Keratinocyte (primary cell): ENCODE measurements around the gene SRD5A1. TPM values are rescaled to one million over a fixed set of nuclear protein-coding genes. Genes with fewer than 3 reads are reported as not detected.

ENCODE experiments used
- DNase-seq: peaks from one replicate; pipeline ENCODE4 v3.0.0-alpha.2; 2011; ENCODE audit warnings: low read depth, missing footprints, low spot score
- FAIRE-seq: peaks from 2 replicates; lab custom pipeline; 2011; peaks lifted over from hg19 to GRCh38; lab: Jason Lieb, UNC
- H2AFZ ChIP-seq: 2 replicates; pipeline ENCODE4 v1.6.0; 2012; ENCODE audit warnings: low read length, control low read depth, inconsistent platforms; ENCODE audit not compliant: control insufficient read depth
- H3K27ac ChIP-seq: 2 replicates; pipeline ENCODE4 v1.5.1; 2011; ENCODE audit warnings: low read length; ENCODE audit not compliant: control insufficient read depth, insufficient read depth
- H3K27me3 ChIP-seq: 3 replicates; pipeline ENCODE4 v1.6.0; 2011; ENCODE audit warnings: low read length; ENCODE audit not compliant: control insufficient read depth, insufficient read depth; ENCODE audit errors: extremely low read depth
- H3K36me3 ChIP-seq, 2 experiments: 2 replicates in 1 of 2; 3 replicates in 1 of 2; pipeline ENCODE4 v1.5.1; 2011; ENCODE audit warnings: low read length in 2 of 2, mild to moderate bottlenecking in 1 of 2; ENCODE audit not compliant: control insufficient read depth in 2 of 2, insufficient read depth in 2 of 2; ENCODE audit errors: extremely low read depth in 1 of 2
- H3K4me1 ChIP-seq: 3 replicates; pipeline ENCODE4 v1.5.1; 2011; ENCODE audit warnings: low read length; ENCODE audit not compliant: control insufficient read depth, insufficient read depth; ENCODE audit errors: extremely low read depth
- H3K4me2 ChIP-seq: 3 replicates; pipeline ENCODE4 v1.6.0; 2011; ENCODE audit warnings: low read depth, low read length; ENCODE audit not compliant: control insufficient read depth, insufficient read depth; ENCODE audit errors: extremely low read depth
- H3K4me3 ChIP-seq, 3 experiments: fragments of 200-600 bp in 1 of 3; sonication (generic) in 1 of 3; 2 replicates in 2 of 3; 3 replicates in 1 of 3; pipeline ENCODE4 v1.5.1; 2011 to 2016; ENCODE audit warnings: low read length in 3 of 3, mild to moderate bottlenecking in 3 of 3, control low read depth in 2 of 3, inconsistent platforms in 1 of 3, low read depth in 1 of 3, mixed read lengths in 1 of 3, mixed run types in 1 of 3, moderate library complexity in 1 of 3; ENCODE audit not compliant: control insufficient read depth in 2 of 3, insufficient read depth in 2 of 3; ENCODE audit errors: extremely low read depth in 1 of 3
- H3K79me2 ChIP-seq: 2 replicates; pipeline ENCODE4 v1.6.0; 2012; ENCODE audit warnings: low read length; ENCODE audit not compliant: control insufficient read depth, insufficient read depth
- H3K9ac ChIP-seq: 3 replicates; pipeline ENCODE4 v1.6.0; 2011; ENCODE audit warnings: low read length; ENCODE audit not compliant: control insufficient read depth, insufficient read depth; ENCODE audit errors: extremely low read depth
- H3K9me1 ChIP-seq: 3 replicates; pipeline ENCODE4 v1.6.0; 2011; ENCODE audit warnings: low read length; ENCODE audit not compliant: control insufficient read depth, insufficient read depth; ENCODE audit errors: extremely low read depth
- H3K9me3 ChIP-seq: 2 replicates; pipeline ENCODE4 v1.5.1; 2012; ENCODE audit warnings: low read depth, low read length; ENCODE audit not compliant: control insufficient read depth
- H4K20me1 ChIP-seq: 3 replicates; pipeline ENCODE4 v1.6.0; 2011; ENCODE audit warnings: low read length; ENCODE audit not compliant: control insufficient read depth, insufficient read depth; ENCODE audit errors: extremely low read depth
- CTCF ChIP-seq, 3 experiments: IDR thresholded peaks in 1 of 3; conservative IDR thresholded peaks in 1 of 3; optimal IDR thresholded peaks in 1 of 3; 2 replicates in 2 of 3; 3 replicates in 1 of 3; pipeline versions ENCODE3 to v1.5.1; 2011; ENCODE audit warnings: low read length in 3 of 3, mild to moderate bottlenecking in 3 of 3, moderate library complexity in 2 of 3, control low read depth in 1 of 3, inconsistent platforms in 1 of 3; ENCODE audit not compliant: insufficient read depth in 2 of 3; ENCODE audit errors: extremely low read depth in 1 of 3
- EZH2 ChIP-seq: IDR thresholded peaks from one replicate; pipeline ENCODE4 v1.6.1; 2012; ENCODE audit warnings: inconsistent platforms, mild to moderate bottlenecking, low read length, moderate library complexity
- dilution Hi-C: fragments of 300-500 bp; cut with MboI; formaldehyde crosslinking; loops from one replicate; pipeline ENCODE4 v1.7.0; 2020; ENCODE audit warnings: low sequenced_read_pairs; ENCODE audit not compliant: extremely low pct_ligation_motif_present
- polyA plus RNA-seq, 5 experiments: library from polyadenylated mRNA; depleted of rRNA in 3 of 5; stranded (reverse) in 3 of 5; stranded (forward) in 1 of 5; unstranded in 1 of 5; fragments of >200 nt; gene quantifications; 1 replicate in 1 of 5; 2 replicates in 3 of 5; 3 replicates in 1 of 5; pipeline versions ENCODE4 v1.2.1 to v1.2.3, GENCODE V29; 2011 to 2012; ENCODE audit warnings: missing spikeins in 2 of 5, low read depth in 1 of 5, low replicate concordance in 1 of 5

Gene SRD5A1
- polyA plus RNA-seq, 1 donor (not counting 4 experiments of a cell fraction or from before 2014, with no cell fraction given): 35.4 TPM

- no peak overlapping the region for H3K4me2 ChIP-seq
- TF ChIP-seq EZH2 (no peak), CTCF (optimal IDR thresholded peaks at IDR 0.05 in 1 of 3, IDR thresholded peaks at IDR 0.05 in 1 of 3, conservative IDR thresholded peaks at IDR 0.05 in 1 of 3; ENCODE audit: extremely low read depth in 1 of 3, insufficient read depth in 2 of 3, low read length in 3 of 3) (no peak)
- H3K36me3 ChIP-seq: no peaks in the 10 kb centered on the region
- no peaks in the 10 kb centered on the region for H4K20me1 ChIP-seq
- no peak overlapping the region for H3K4me3 ChIP-seq
- dilution Hi-C loops: no loop called here
- H3K9ac ChIP-seq: no peak overlapping the region
- no peaks in the 10 kb centered on the region for H3K27me3 ChIP-seq
- FAIRE-seq (no peak), DNase-seq (no peak)
- H3K9me1 ChIP-seq: no peaks in the 10 kb centered on the region
- no peaks in the 10 kb centered on the region for H3K4me1 ChIP-seq
- H2AFZ ChIP-seq: no peak overlapping the region
- no peaks in the 10 kb centered on the region for H3K79me2 ChIP-seq
- no peak overlapping the region for H3K27ac ChIP-seq
- H3K9me3 ChIP-seq: no peaks in the 10 kb centered on the region
Observed at GRCh38 chr5:6684075-6684474, 50.8 kb downstream of the SRD5A1 start.

- H3K9me1 ChIP-seq: no peaks in the 10 kb centered on the region
- no peak overlapping the region for H3K4me2 ChIP-seq
- DNase-seq: no peak
- H3K4me1 ChIP-seq: no peaks in the 10 kb centered on the region
- no peak for FAIRE-seq
- no peaks in the 10 kb centered on the region for H4K20me1 ChIP-seq
- no peaks in the 10 kb centered on the region for H3K36me3 ChIP-seq
- H2AFZ ChIP-seq: no peak overlapping the region
- H3K4me3 ChIP-seq: no peak overlapping the region
- H3K27me3 ChIP-seq: peaks cover 3% of the 10 kb centered on the region
- no peaks in the 10 kb centered on the region for H3K9me3 ChIP-seq
- dilution Hi-C loops: no loop called here
- no peak overlapping the region for H3K27ac ChIP-seq
- TF ChIP-seq EZH2: no peak
- no peak for TF ChIP-seq CTCF (optimal IDR thresholded peaks at IDR 0.05 in 1 of 3, IDR thresholded peaks at IDR 0.05 in 1 of 3, conservative IDR thresholded peaks at IDR 0.05 in 1 of 3; ENCODE audit: extremely low read depth in 1 of 3, insufficient read depth in 2 of 3, low read length in 3 of 3)
- H3K9ac ChIP-seq: no peak overlapping the region
- H3K79me2 ChIP-seq: no peaks in the 10 kb centered on the region
Observed at GRCh38 chr5:6686501-6686900, 53.3 kb downstream of the SRD5A1 start.
